Chondrocyte (in vitro differentiated cells): ENCODE data around the gene C5orf58. TPM values are rescaled to one million over a fixed set of nuclear protein-coding genes. Genes with fewer than 3 reads are reported as not detected.

Experiments used
- DNase-seq: peaks from one replicate; pipeline ENCODE4 v3.0.0; 2021; ENCODE audit warnings: mixed read lengths, low spot score
- H3K27ac Mint-ChIP-seq: one replicate; pipeline ENCODE4 v1.8.0; 2021; ENCODE audit warnings: mild to moderate bottlenecking, moderate library complexity, mixed read lengths; ENCODE audit not compliant: unreplicated experiment
- H3K27me3 Mint-ChIP-seq: 2 replicates; pipeline ENCODE4 v1.8.0; 2021; ENCODE audit warnings: low read depth, mixed read lengths
- H3K36me3 Mint-ChIP-seq: 2 replicates; pipeline ENCODE4 v1.8.0; 2021; ENCODE audit warnings: low read depth, mixed read lengths
- H3K4me1 Mint-ChIP-seq: 2 replicates; pipeline ENCODE4 v1.8.0; 2021; ENCODE audit warnings: low read depth, mild to moderate bottlenecking, mixed read lengths
- H3K4me3 Mint-ChIP-seq: one replicate; pipeline ENCODE4 v1.8.0; 2021; ENCODE audit warnings: mild to moderate bottlenecking, moderate library complexity, mixed read lengths; ENCODE audit not compliant: unreplicated experiment
- H3K9me3 Mint-ChIP-seq: 2 replicates; pipeline ENCODE4 v1.8.0; 2021; ENCODE audit warnings: low read depth, mixed read lengths
- CTCF ChIP-seq: fragments of 200-600 bp; sonication (generic); IDR thresholded peaks from 2 replicates; pipeline ENCODE4 v1.5.0; 2021; ENCODE audit warnings: antibody characterized with exemption, mild to moderate bottlenecking, moderate library complexity
- total RNA-seq: library from RNA; stranded (reverse); gene quantifications from 3 replicates; pipeline ENCODE4 v1.2.1, GENCODE V29; 2021

C5orf58 gene
- total RNA-seq, 1 donor from 2014 or later: not detected

GRCh38 chr5:170202117-170202516 is 30.7 kb upstream of the C5orf58 start:
- Mint-ChIP-seq H3K4me3 (no peak overlapping the region), H3K9me3 (no peaks in the 10 kb centered on the region), H3K4me1 (no peaks in the 10 kb centered on the region), H3K27me3 (peaks cover 39% of the 10 kb centered on the region), H3K36me3 (no peaks in the 10 kb centered on the region), H3K27ac (no peak overlapping the region)
- DNase-seq: no peak
- TF ChIP-seq CTCF: no peak

DNA sequence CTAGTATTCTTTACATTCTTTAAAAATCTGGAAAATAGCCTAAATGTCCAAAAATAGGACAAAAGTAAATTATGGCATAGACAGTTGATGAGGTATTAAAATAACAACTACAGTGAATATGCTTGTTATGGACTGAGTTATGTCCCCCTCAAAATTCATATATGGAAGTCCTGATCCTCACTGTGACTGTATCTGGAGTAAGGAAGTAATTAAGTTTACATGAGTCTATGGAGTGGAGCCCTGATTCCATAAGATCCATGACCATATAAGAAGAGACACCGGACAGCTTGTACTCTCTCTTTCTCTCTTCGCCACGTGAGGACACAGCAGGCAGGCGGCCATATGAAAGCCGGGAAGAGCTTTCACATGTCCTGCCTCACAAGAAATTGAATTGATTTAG is 28.6 kb upstream of the C5orf58 start:
- Mint-ChIP-seq H3K9me3 (no peaks in the 10 kb centered on the region), H3K36me3 (no peaks in the 10 kb centered on the region), H3K27ac (no peak overlapping the region), H3K4me3 (no peak overlapping the region), H3K4me1 (no peaks in the 10 kb centered on the region), H3K27me3 (peaks cover 34% of the 10 kb centered on the region)
- DNase-seq: no peak
- TF ChIP-seq CTCF: no peak

DNA sequence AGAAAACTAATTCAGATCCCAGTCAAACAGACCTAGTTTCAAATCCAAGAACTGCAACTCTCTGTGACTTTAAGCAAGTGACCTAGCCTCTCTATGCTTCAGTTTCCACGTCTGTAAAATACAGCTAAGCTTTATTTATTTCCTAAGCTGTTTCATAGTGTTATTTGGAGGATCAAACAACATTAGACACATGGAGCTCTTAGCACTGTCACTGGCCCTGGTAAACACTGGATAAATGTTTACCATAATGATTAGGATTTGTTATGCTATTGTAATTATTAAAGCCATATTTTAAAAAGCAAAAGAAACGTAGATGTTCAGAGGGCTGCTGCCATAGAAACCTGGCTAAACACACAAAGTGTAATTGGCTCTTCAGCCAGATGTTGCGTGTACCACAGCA is 26.6 kb upstream of the C5orf58 start:
- DNase-seq: no peak
- H3K27me3 Mint-ChIP-seq: peaks cover 39% of the 10 kb centered on the region
- H3K4me3 Mint-ChIP-seq: no peak overlapping the region
- no peak for TF ChIP-seq CTCF
- H3K27ac Mint-ChIP-seq: no peak overlapping the region
- H3K36me3 Mint-ChIP-seq: peaks cover 4% of the 10 kb centered on the region
- no peaks in the 10 kb centered on the region for H3K4me1 Mint-ChIP-seq
- H3K9me3 Mint-ChIP-seq: peaks cover 8% of the 10 kb centered on the region

- H3K27ac Mint-ChIP-seq: no peak overlapping the region
- H3K9me3 Mint-ChIP-seq: peaks cover 8% of the 10 kb centered on the region
- DNase-seq: no peak
- H3K4me1 Mint-ChIP-seq: no peaks in the 10 kb centered on the region
- H3K36me3 Mint-ChIP-seq: peaks cover 4% of the 10 kb centered on the region
- no peak overlapping the region for H3K4me3 Mint-ChIP-seq
- peaks cover 33% of the 10 kb centered on the region for H3K27me3 Mint-ChIP-seq
- TF ChIP-seq CTCF: no peak
Observed at GRCh38 chr5:170206958-170207357, 25.8 kb upstream of the C5orf58 start.

GRCh38 chr5:170211575-170212334 is 21.0 kb upstream of the C5orf58 start:
- Mint-ChIP-seq H3K4me3 (no peak overlapping the region), H3K4me1 (no peaks in the 10 kb centered on the region), H3K27me3 (peaks cover 27% of the 10 kb centered on the region), H3K36me3 (peaks cover 4% of the 10 kb centered on the region), H3K27ac (no peak overlapping the region), H3K9me3 (peaks cover 8% of the 10 kb centered on the region)
- no peak for DNase-seq
- no peak for TF ChIP-seq CTCF
